D721Med (cell line): ENCODE measurements around the gene IFNL1.

ENCODE experiments used
- DNase-seq: peaks from one replicate; pipeline ENCODE4 v3.0.0; 2011; ENCODE audit warnings: low spot score; ENCODE audit not compliant: insufficient read length
- FAIRE-seq: peaks from 2 replicates; lab custom pipeline; 2011; peaks lifted over from hg19 to GRCh38; lab: Jason Lieb, UNC
- CTCF ChIP-seq: IDR thresholded peaks from 2 replicates; pipeline ENCODE4 v1.5.1; 2012; ENCODE audit warnings: mild to moderate bottlenecking, control low read depth; ENCODE audit not compliant: insufficient read depth; ENCODE audit errors: missing control alignments

The IFNL1 gene

GRCh38 chr19:39252458-39252857, 43.7 kb upstream of the IFNL1 start:
- DNase-seq, result no peak
- no peak for TF ChIP-seq CTCF
- FAIRE-seq, result no peak

GRCh38 chr19:39253374-39254149, 42.6 kb upstream of the IFNL1 start:
- TF ChIP-seq CTCF, result no peak
- DNase-seq (no peak), FAIRE-seq (no peak)

GRCh38 chr19:39254531-39255345, 41.5 kb upstream of the IFNL1 start:
- no peak for TF ChIP-seq CTCF
- FAIRE-seq, result no peak

GRCh38 chr19:39257227-39257626, 39.0 kb upstream of the IFNL1 start:
- no peak for FAIRE-seq
- no peak for TF ChIP-seq CTCF
- no peak for DNase-seq

More at GRCh38 chr19:39254531-39255345, 41.5 kb upstream of the IFNL1 start:
- DNase-seq, result no peak

GRCh38 chr19:39261704-39262103, 34.5 kb upstream of the IFNL1 start:
- FAIRE-seq (no peak), DNase-seq (no peak)
- TF ChIP-seq CTCF, result no peak

- no peak for TF ChIP-seq CTCF
- DNase-seq, result no peak
- FAIRE-seq, result no peak
These were observed 33.7 kb upstream of the IFNL1 start for GRCh38 chr19:39262496-39262895.
